GM21360 (cell line): ENCODE measurements around the gene RABL3.
"Not testable (repeated sequence)": the region's sequence is repeated elsewhere in the genome, so short reads cannot be mapped to it uniquely, and the experiment has no call there.

Experiments
- ATAC-seq: cut with Tn5 transposase; IDR thresholded peaks from one replicate; pipeline ENCODE4 v1.9.1; 2021; ENCODE audit warnings: mild to moderate bottlenecking, moderate library complexity; ENCODE audit not compliant: unreplicated experiment

RABL3 gene

GRCh38 chr3:120742198-120742848 lies at the start of gene RABL3, which contains the start of gene GTF2E1:
Gene RABL3 (minus strand): TSS chr3:120742516. CDS start chr3:120742507, 9 bp downstream.
Gene GTF2E1 (plus strand): TSS chr3:120742744. CDS start chr3:120750553, 7,809 bp downstream.
- ATAC-seq, result peak; percentile 97

GRCh38 chr3:120791913-120792312 lies 49.6 kb upstream of the RABL3 start:
- ATAC-seq, result no peak

GRCh38 chr3:120791010-120791409 lies 48.7 kb upstream of the RABL3 start:
- ATAC-seq, result no peak

- ATAC-seq, result peak; percentile 51
Observed at GRCh38 chr3:120785832-120786231, 43.5 kb upstream of the RABL3 start.

- ATAC-seq, result peak; percentile 95
Observed at GRCh38 chr3:120780977-120781376, 38.7 kb upstream of the RABL3 start.

- ATAC-seq, result no peak
Observed at GRCh38 chr3:120778776-120779175, 36.5 kb upstream of the RABL3 start.

- ATAC-seq, result no peak
Observed at GRCh38 chr3:120775411-120775810, 33.1 kb upstream of the RABL3 start.

- ATAC-seq, result peak; percentile 76
Observed at GRCh38 chr3:120773932-120774331, 31.6 kb upstream of the RABL3 start.

- ATAC-seq, result no peak
Observed at GRCh38 chr3:120772081-120772480, 29.8 kb upstream of the RABL3 start.

GRCh38 chr3:120770891-120771290 lies 28.6 kb upstream of the RABL3 start:
- ATAC-seq, result no peak

- ATAC-seq, result no peak
Observed at GRCh38 chr3:120769436-120769835, 27.1 kb upstream of the RABL3 start.

- no peak for ATAC-seq
Observed at GRCh38 chr3:120767106-120767505, 24.8 kb upstream of the RABL3 start.

GRCh38 chr3:120766576-120766975 lies 24.3 kb upstream of the RABL3 start:
- ATAC-seq, result no peak

GRCh38 chr3:120765830-120766493 lies 23.6 kb upstream of the RABL3 start:
- peak; percentile 62 for ATAC-seq

GRCh38 chr3:120764206-120764605 lies 21.9 kb upstream of the RABL3 start:
- no peak for ATAC-seq

- peak; percentile 84 for ATAC-seq
Observed at GRCh38 chr3:120763601-120764000, 21.3 kb upstream of the RABL3 start.

GRCh38 chr3:120762615-120763014 lies 20.3 kb upstream of the RABL3 start:
- ATAC-seq, result no peak

- not testable (repeated sequence) for ATAC-seq
Observed at GRCh38 chr3:120758551-120758950, 16.2 kb upstream of the RABL3 start.

GRCh38 chr3:120756061-120756460 lies 13.7 kb upstream of the RABL3 start:
- ATAC-seq, result no peak

- no peak for ATAC-seq
Observed at GRCh38 chr3:120753810-120754209, 11.5 kb upstream of the RABL3 start.

GRCh38 chr3:120752865-120753264 lies 10.5 kb upstream of the RABL3 start:
- ATAC-seq, result no peak

- no peak for ATAC-seq
Observed at GRCh38 chr3:120752230-120752629, 9.9 kb upstream of the RABL3 start.
